ENCODE results near the gene STK10. TPM values are rescaled to one million over a fixed set of nuclear protein-coding genes. Genes with fewer than 3 reads are reported as not detected.

The STK10 gene
- total RNA-seq, 2 experiments from 2014 or later: 91.2 to 92.1 TPM

- CTCF ChIA-PET: interaction anchor here (0.7 to 2.1 kb wide), 3 partner anchors 19 to 147 kb away, joined by 3 to 13 read pairs (median 3); no protein-coding TSS in a partner anchor
- POLR2A ChIA-PET: no interaction called here
These were observed 129.9 kb downstream of the STK10 start for GRCh38 chr5:172058088-172058487.

- CTCF ChIA-PET: interaction anchor here (0.7 kb wide), 1 partner anchor 519 kb away, joined by 3 read pairs; no protein-coding TSS in a partner anchor
- POLR2A ChIA-PET: no interaction called here
These were observed 132.0 kb downstream of the STK10 start for GRCh38 chr5:172055996-172056395.

GRCh38 chr5:172055421-172055820, 132.6 kb downstream of the STK10 start:
- ChIA-PET CTCF (no interaction called here), POLR2A (no interaction called here)

- CTCF ChIA-PET: interaction anchor here (1.1 kb wide), 1 partner anchor 9 kb away, joined by 3 read pairs; no protein-coding TSS in a partner anchor
- POLR2A ChIA-PET: no interaction called here
These were observed 133.3 kb downstream of the STK10 start for GRCh38 chr5:172054611-172055153.

- ChIA-PET POLR2A (no interaction called here), CTCF (interaction anchor here (1.1 kb wide), 2 partner anchors 12 to 150 kb away, joined by 3 read pairs; no protein-coding TSS in a partner anchor)
These were observed 135.4 kb downstream of the STK10 start for GRCh38 chr5:172052450-172053236.

- ChIA-PET POLR2A (no interaction called here), CTCF (interaction anchor here (1.1 kb wide), 1 partner anchor 13 kb away, joined by 3 read pairs; no protein-coding TSS in a partner anchor)
These were observed 136.2 kb downstream of the STK10 start for GRCh38 chr5:172051643-172052339.

GRCh38 chr5:172050080-172050479, 137.9 kb downstream of the STK10 start:
- ChIA-PET POLR2A (no interaction called here), CTCF (interaction anchor here (0.7 kb wide), 1 partner anchor 12 kb away, joined by 3 read pairs; no protein-coding TSS in a partner anchor)

- POLR2A ChIA-PET: no interaction called here
- CTCF ChIA-PET: interaction anchor here (0.5 kb wide), 1 partner anchor 121 kb away, joined by 3 read pairs; no protein-coding TSS in a partner anchor
These were observed 138.7 kb downstream of the STK10 start for GRCh38 chr5:172049226-172049796.

GRCh38 chr5:172048539-172049101, 139.4 kb downstream of the STK10 start:
- ChIA-PET CTCF (no interaction called here), POLR2A (no interaction called here)

- ChIA-PET POLR2A (no interaction called here), CTCF (interaction anchor here (0.6 kb wide), 1 partner anchor 17 kb away, joined by 3 read pairs; no protein-coding TSS in a partner anchor)
These were observed 139.9 kb downstream of the STK10 start for GRCh38 chr5:172048170-172048422.

- ChIA-PET POLR2A (no interaction called here), CTCF (no interaction called here)
These were observed 141.4 kb downstream of the STK10 start for GRCh38 chr5:172046593-172046992.

GRCh38 chr5:172045315-172045632, 142.8 kb downstream of the STK10 start:
- ChIA-PET CTCF (interaction anchor here (0.8 to 1.0 kb wide), 2 partner anchors 11 to 143 kb away, joined by 3 read pairs; partner anchors contain the start of gene STK10), POLR2A (interaction anchor here (0.7 kb wide), 1 partner anchor 162 kb away, joined by 4 read pairs; no protein-coding TSS in a partner anchor)

- ChIA-PET CTCF (interaction anchor here (1.0 kb wide), 1 partner anchor 144 kb away, joined by 3 read pairs; the partner anchor contains the start of gene STK10), POLR2A (interaction anchor here (0.7 kb wide), 1 partner anchor 163 kb away, joined by 4 read pairs; no protein-coding TSS in a partner anchor)
These were observed 143.3 kb downstream of the STK10 start for GRCh38 chr5:172044631-172045314.

- CTCF ChIA-PET: no interaction called here
- POLR2A ChIA-PET: no interaction called here
These were observed 144.2 kb downstream of the STK10 start for GRCh38 chr5:172043865-172044264.

- POLR2A ChIA-PET: no interaction called here
- CTCF ChIA-PET: interaction anchor here (0.7 to 2.2 kb wide), 3 partner anchors 17 to 132 kb away, joined by 4 to 12 read pairs (median 5); no protein-coding TSS in a partner anchor
These were observed 145.8 kb downstream of the STK10 start for GRCh38 chr5:172042183-172042582.

GRCh38 chr5:172038167-172038566, 149.9 kb downstream of the STK10 start:
- ChIA-PET POLR2A (no interaction called here), CTCF (interaction anchor here (0.7 to 1.0 kb wide), 2 partner anchors 32 to 103 kb away, joined by 3 to 4 read pairs; partner anchors contain the start of gene FBXW11)

GRCh38 chr5:172035049-172035448, 153.0 kb downstream of the STK10 start:
- ChIA-PET POLR2A (no interaction called here), CTCF (no interaction called here)

- ChIA-PET POLR2A (no interaction called here), CTCF (no interaction called here)
These were observed 156.0 kb downstream of the STK10 start for GRCh38 chr5:172031894-172032461.

GRCh38 chr5:172029876-172030275, 158.1 kb downstream of the STK10 start:
- ChIA-PET POLR2A (no interaction called here), CTCF (interaction anchor here (1.4 kb wide), 1 partner anchor 116 kb away, joined by 4 read pairs; no protein-coding TSS in a partner anchor)

Data from activated CD8-positive, alpha-beta memory T cell treated with anti-CD3 and anti-CD28 coated beads for 36 hours (primary cell).